Measurements from ENCODE around the gene COPB2. TPM values are rescaled to one million over a fixed set of nuclear protein-coding genes. Genes with fewer than 3 reads are reported as not detected.

Gene COPB2
- polyA plus RNA-seq, 1 of the 3 experiments (the other 2 are of a cell fraction), result 69.7 TPM

- Histone ChIP-seq H3K4me3 (ENCODE audit: low read depth in 2 of 2, low read length in 1 of 2) (no peak overlapping the region), H3K27me3 (ENCODE audit: insufficient read depth) (no peaks in the 10 kb centered on the region), H3K36me3 (replicated peaks in 1 of 2; ENCODE audit: control insufficient read depth in 1 of 2, insufficient read depth in 2 of 2, low read length in 1 of 2) (peaks cover 87 to 98% of the 10 kb centered on the region in 2 experiments), H3K9ac (no peak overlapping the region), H3K4me1 (ENCODE audit: control insufficient read depth in 1 of 2, insufficient read depth in 2 of 2, low read depth in 1 of 2, low read length in 1 of 2) (peaks cover 0 to 6% of the 10 kb centered on the region in 2 experiments; a peak in 1 of 4 replicates), H3K27ac (ENCODE audit: low read depth in 2 of 2, low read length in 1 of 2) (peak overlapping the region; percentile 0 to 47; a peak in 2 of 4 replicates), H3K79me2 (ENCODE audit: insufficient read depth) (peaks cover 10% of the 10 kb centered on the region; the same call in 1 of the 2 replicates), H3K4me2 (no peak overlapping the region), H3F3A (replicated peaks; ENCODE audit: insufficient read depth) (peaks cover 63% of the 10 kb centered on the region), H2AFZ (ENCODE audit: low read depth) (no peak overlapping the region), H3K9me2 (no peaks in the 10 kb centered on the region), H4K20me1 (ENCODE audit: insufficient read depth) (peaks cover 8% of the 10 kb centered on the region; the same call in 1 of the 2 replicates), H3K9me3 (no peaks in the 10 kb centered on the region)
- WGBS (ENCODE audit: low lambda C conversion rate), result 33% methylated on average over 1 of the region's 1 CpG
- CTCF ChIA-PET, result interaction anchor here (0.8 to 4.1 kb wide), 8 partner anchors 10 to 206 kb away, joined by 3 to 35 read pairs (median 10); partner anchors contain the start of gene MRPS22
- no peak for TF ChIP-seq TEAD4 (IDR thresholded peaks at IDR 0.05; ENCODE audit: borderline replicate concordance, insufficient read depth)
- TF ChIP-seq GATA2 (CRISPR knock-in tag; IDR thresholded peaks at IDR 0.05), result no peak
- POLR2A ChIA-PET, result no interaction called here
- no peak for DNase-seq
Measured at GRCh38 chr3:139355891-139356290, 33.6 kb downstream of the COPB2 start.

- 57% methylated on average over 4 of the region's 4 CpGs for WGBS (ENCODE audit: low lambda C conversion rate)
- Histone ChIP-seq H3K4me1 (ENCODE audit: control insufficient read depth in 1 of 2, insufficient read depth in 2 of 2, low read depth in 1 of 2, low read length in 1 of 2) (peaks cover 0 to 6% of the 10 kb centered on the region in 2 experiments; a peak in 1 of 4 replicates), H2AFZ (ENCODE audit: low read depth) (no peak overlapping the region), H3K9me2 (no peaks in the 10 kb centered on the region), H3K4me2 (no peak overlapping the region), H3K9me3 (no peaks in the 10 kb centered on the region), H3K9ac (no peak overlapping the region), H4K20me1 (ENCODE audit: insufficient read depth) (peaks cover 8% of the 10 kb centered on the region; the same call in 1 of the 2 replicates), H3K27me3 (ENCODE audit: insufficient read depth) (no peaks in the 10 kb centered on the region), H3F3A (replicated peaks; ENCODE audit: insufficient read depth) (peaks cover 62% of the 10 kb centered on the region), H3K79me2 (ENCODE audit: insufficient read depth) (0 out of 2 replicates have a peak, but pooled peaks cover 9% of the 10 kb centered on the region), H3K4me3 (ENCODE audit: low read depth in 2 of 2, low read length in 1 of 2) (no peak overlapping the region), H3K36me3 (replicated peaks in 1 of 2; ENCODE audit: control insufficient read depth in 1 of 2, insufficient read depth in 2 of 2, low read length in 1 of 2) (peaks cover 87 to 98% of the 10 kb centered on the region in 2 experiments), H3K27ac (ENCODE audit: low read depth in 2 of 2, low read length in 1 of 2) (peak overlapping the region; percentile 0 to 34; a peak in 2 of 4 replicates)
- ChIA-PET POLR2A (no interaction called here), CTCF (interaction anchor here (0.8 to 4.1 kb wide), 10 partner anchors 7 to 207 kb away, joined by 3 to 35 read pairs (median 14); partner anchors contain the start of genes COPB2 and MRPS22)
- TF ChIP-seq, protein P1, sequence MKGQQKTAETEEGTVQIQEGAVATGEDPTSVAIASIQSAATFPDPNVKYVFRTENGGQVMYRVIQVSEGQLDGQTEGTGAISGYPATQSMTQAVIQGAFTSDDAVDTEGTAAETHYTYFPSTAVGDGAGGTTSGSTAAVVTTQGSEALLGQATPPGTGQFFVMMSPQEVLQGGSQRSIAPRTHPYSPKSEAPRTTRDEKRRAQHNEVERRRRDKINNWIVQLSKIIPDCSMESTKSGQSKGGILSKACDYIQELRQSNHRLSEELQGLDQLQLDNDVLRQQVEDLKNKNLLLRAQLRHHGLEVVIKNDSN (IDR thresholded peaks at IDR 0.05; ENCODE audit: borderline replicate concordance, low read depth), result peak; percentile 20; the same call in 1 of the 2 replicates
- TF ChIP-seq MEF2A (IDR thresholded peaks at IDR 0.05; ENCODE audit: borderline replicate concordance, low read depth), result no peak
- no peak for DNase-seq
Measured at GRCh38 chr3:139355476-139355875, 34.0 kb downstream of the COPB2 start.

DNA sequence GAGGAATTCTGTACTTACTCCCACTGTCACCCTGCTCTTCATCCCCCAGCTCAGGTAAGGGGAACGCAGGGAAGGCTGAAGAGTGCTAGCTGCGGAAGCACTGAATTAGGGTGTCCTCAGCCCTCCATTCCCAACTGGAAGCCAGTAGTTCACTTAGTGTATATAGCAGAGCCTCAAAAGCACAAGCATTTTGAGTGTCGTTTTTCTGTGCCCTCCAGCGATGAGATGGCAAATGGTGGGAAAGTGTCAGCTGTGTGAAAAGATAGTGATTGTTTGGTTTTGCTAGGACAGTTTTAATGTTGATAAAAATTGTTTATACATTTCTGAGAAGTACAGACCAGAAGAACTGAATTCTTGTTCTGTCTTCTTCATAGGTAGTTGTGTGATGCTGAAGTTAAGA lies 34.8 kb downstream of the COPB2 start:
- H3K4me3 ChIP-seq (ENCODE audit: low read depth in 2 of 2, low read length in 1 of 2), result no peak overlapping the region
- peak overlapping the region in 1 of 2 experiments; percentile 0; a peak in 1 of 4 replicates for H3K27ac ChIP-seq (ENCODE audit: low read depth in 2 of 2, low read length in 1 of 2)
- WGBS (ENCODE audit: low lambda C conversion rate), result 100% methylated on average over 4 of the region's 4 CpGs
- ChIA-PET POLR2A (no interaction called here), CTCF (interaction anchor here (0.7 to 4.1 kb wide), 17 partner anchors 8 to 581 kb away, joined by 3 to 35 read pairs (median 7); partner anchors contain the start of genes COPB2 and MRPS22)
- 0 out of 2 replicates have a peak, but pooled peaks cover 3% of the 10 kb centered on the region for H3K79me2 ChIP-seq (ENCODE audit: insufficient read depth)
- TF ChIP-seq FOSL2 (IDR thresholded peaks at IDR 0.05; ENCODE audit: borderline replicate concordance, low read depth) (no peak), MEF2A (IDR thresholded peaks at IDR 0.05; ENCODE audit: borderline replicate concordance, low read depth) (no peak)
- TF ChIP-seq, protein P2, sequence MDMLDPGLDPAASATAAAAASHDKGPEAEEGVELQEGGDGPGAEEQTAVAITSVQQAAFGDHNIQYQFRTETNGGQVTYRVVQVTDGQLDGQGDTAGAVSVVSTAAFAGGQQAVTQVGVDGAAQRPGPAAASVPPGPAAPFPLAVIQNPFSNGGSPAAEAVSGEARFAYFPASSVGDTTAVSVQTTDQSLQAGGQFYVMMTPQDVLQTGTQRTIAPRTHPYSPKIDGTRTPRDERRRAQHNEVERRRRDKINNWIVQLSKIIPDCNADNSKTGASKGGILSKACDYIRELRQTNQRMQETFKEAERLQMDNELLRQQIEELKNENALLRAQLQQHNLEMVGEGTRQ (IDR thresholded peaks at IDR 0.05; ENCODE audit: borderline replicate concordance, low read depth, low read length), result no peak
- TF ChIP-seq, protein P3, sequence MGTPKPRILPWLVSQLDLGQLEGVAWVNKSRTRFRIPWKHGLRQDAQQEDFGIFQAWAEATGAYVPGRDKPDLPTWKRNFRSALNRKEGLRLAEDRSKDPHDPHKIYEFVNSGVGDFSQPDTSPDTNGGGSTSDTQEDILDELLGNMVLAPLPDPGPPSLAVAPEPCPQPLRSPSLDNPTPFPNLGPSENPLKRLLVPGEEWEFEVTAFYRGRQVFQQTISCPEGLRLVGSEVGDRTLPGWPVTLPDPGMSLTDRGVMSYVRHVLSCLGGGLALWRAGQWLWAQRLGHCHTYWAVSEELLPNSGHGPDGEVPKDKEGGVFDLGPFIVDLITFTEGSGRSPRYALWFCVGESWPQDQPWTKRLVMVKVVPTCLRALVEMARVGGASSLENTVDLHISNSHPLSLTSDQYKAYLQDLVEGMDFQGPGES (IDR thresholded peaks at IDR 0.05; ENCODE audit: low read depth, low read length), result no peak
- no peaks in the 10 kb centered on the region for H3K9me2 ChIP-seq
- no peak for DNase-seq
- H3K27me3 ChIP-seq (ENCODE audit: insufficient read depth), result no peaks in the 10 kb centered on the region
- H3F3A ChIP-seq (replicated peaks; ENCODE audit: insufficient read depth), result peaks cover 62% of the 10 kb centered on the region
- no peak overlapping the region for H3K9ac ChIP-seq
- H2AFZ ChIP-seq (ENCODE audit: low read depth), result no peak overlapping the region
- H3K36me3 ChIP-seq (replicated peaks in 1 of 2; ENCODE audit: control insufficient read depth in 1 of 2, insufficient read depth in 2 of 2, low read length in 1 of 2), result peaks cover 87 to 96% of the 10 kb centered on the region in 2 experiments
- no peak overlapping the region for H3K4me2 ChIP-seq
- no peaks in the 10 kb centered on the region for H3K9me3 ChIP-seq
- H3K4me1 ChIP-seq (ENCODE audit: control insufficient read depth in 1 of 2, insufficient read depth in 2 of 2, low read depth in 1 of 2, low read length in 1 of 2), result peaks cover 0 to 6% of the 10 kb centered on the region in 2 experiments; a peak in 1 of 4 replicates
- H4K20me1 ChIP-seq (ENCODE audit: insufficient read depth), result peaks cover 8% of the 10 kb centered on the region; the same call in 1 of the 2 replicates

All from SK-N-SH (cell line).